Body of pancreas (tissue), 4 donors: ENCODE data around the gene PDLIM3.

Experiments
- CTCF ChIP-seq, 7 experiments: fragments of 450-650 bp in 4 of 7; fragments of 200-600 bp in 3 of 7; sonication (generic) in 3 of 7; IDR thresholded peaks; one replicate each; pipeline ENCODE4 v1.5.1; 2016 to 2019; ENCODE audit warnings: antibody characterized with exemption in 7 of 7
- POLR2A ChIP-seq, 3 donors: fragments of 450-650 bp; IDR thresholded peaks; one replicate each; pipeline ENCODE4 v1.6.1; 2016; ENCODE audit warnings: antibody characterized with exemption in 3 of 3, mild to moderate bottlenecking in 2 of 3

DNA sequence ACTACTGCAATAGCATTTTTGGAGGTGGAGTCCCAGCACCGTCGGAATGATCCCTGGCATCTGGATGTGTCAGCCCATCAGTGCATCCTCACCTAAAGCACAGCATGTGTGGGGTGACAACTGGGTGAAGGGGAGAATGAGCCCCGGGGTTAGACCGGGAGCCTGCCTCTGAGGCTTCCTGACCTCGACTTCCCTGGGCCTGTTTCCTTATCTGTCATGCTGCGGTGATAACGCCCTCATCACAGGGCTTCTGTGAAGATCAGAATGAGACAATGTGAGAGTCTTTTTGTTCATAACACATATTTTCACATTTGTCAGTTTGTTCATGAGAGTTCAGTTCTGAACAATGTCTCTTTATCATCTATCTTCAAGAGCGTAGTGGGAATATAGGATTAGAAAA, 31.1 kb upstream of the PDLIM3 start:
- TF ChIP-seq POLR2A (IDR thresholded peaks at IDR 0.05) (no peak), CTCF (IDR thresholded peaks at IDR 0.05) (no peak)
